ENCODE data around the gene ELK4. TPM values are rescaled to one million over a fixed set of nuclear protein-coding genes. Genes with fewer than 3 reads are reported as not detected.
"Not testable (repeated sequence)": the region's sequence is repeated elsewhere in the genome, so short reads cannot be mapped to it uniquely, and the experiment has no call there.

Gene ELK4
- total and polyA plus RNA-seq, 7 donors: 2.4 to 21.0 (median 18.6) TPM

DNA sequence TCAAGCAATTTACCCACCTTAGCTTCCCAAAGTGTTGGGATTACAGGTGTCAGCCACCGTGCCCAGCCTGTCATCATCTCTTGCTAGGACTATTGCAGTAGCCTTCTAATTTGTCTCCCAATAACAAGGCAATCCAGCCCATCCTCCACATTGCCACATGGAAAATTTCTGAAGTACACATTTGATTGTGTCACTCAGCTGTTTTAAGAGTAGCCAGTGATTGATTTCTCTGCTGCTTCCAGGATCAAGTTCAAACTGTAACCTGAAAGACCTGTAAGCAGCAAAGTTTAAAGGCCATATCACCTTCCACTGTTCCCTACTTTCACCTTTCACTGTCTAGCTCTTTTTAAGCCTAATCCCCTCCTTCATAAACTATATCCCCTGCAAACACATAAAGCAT lies 7.8 kb upstream of the ELK4 start:
- no peaks in the 10 kb centered on the region for H3K4me1 ChIP-seq
- no peak overlapping the region for H3K4me3 ChIP-seq
- 96 to 98% methylated on average over 1 of the region's 1 CpG for WGBS, 2 donors
- H3K27me3 ChIP-seq: no peaks in the 10 kb centered on the region
- no peak for TF ChIP-seq EP300 (IDR thresholded peaks at IDR 0.05)
- TF ChIP-seq POLR2A (IDR thresholded peaks at IDR 0.05): no peak
- TF ChIP-seq, protein P1, sequence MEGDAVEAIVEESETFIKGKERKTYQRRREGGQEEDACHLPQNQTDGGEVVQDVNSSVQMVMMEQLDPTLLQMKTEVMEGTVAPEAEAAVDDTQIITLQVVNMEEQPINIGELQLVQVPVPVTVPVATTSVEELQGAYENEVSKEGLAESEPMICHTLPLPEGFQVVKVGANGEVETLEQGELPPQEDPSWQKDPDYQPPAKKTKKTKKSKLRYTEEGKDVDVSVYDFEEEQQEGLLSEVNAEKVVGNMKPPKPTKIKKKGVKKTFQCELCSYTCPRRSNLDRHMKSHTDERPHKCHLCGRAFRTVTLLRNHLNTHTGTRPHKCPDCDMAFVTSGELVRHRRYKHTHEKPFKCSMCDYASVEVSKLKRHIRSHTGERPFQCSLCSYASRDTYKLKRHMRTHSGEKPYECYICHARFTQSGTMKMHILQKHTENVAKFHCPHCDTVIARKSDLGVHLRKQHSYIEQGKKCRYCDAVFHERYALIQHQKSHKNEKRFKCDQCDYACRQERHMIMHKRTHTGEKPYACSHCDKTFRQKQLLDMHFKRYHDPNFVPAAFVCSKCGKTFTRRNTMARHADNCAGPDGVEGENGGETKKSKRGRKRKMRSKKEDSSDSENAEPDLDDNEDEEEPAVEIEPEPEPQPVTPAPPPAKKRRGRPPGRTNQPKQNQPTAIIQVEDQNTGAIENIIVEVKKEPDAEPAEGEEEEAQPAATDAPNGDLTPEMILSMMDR (IDR thresholded peaks at IDR 0.05): no peak
- intact Hi-C loops (cut with DNase I): loop anchor here (10.0 kb wide), 1 partner anchor 115 kb away; no protein-coding TSS in a partner anchor
- H3K36me3 ChIP-seq: no peaks in the 10 kb centered on the region
- DNase-seq: no peak
- H3K27ac ChIP-seq: no peak overlapping the region
- H3K9me3 ChIP-seq: no peaks in the 10 kb centered on the region

DNA sequence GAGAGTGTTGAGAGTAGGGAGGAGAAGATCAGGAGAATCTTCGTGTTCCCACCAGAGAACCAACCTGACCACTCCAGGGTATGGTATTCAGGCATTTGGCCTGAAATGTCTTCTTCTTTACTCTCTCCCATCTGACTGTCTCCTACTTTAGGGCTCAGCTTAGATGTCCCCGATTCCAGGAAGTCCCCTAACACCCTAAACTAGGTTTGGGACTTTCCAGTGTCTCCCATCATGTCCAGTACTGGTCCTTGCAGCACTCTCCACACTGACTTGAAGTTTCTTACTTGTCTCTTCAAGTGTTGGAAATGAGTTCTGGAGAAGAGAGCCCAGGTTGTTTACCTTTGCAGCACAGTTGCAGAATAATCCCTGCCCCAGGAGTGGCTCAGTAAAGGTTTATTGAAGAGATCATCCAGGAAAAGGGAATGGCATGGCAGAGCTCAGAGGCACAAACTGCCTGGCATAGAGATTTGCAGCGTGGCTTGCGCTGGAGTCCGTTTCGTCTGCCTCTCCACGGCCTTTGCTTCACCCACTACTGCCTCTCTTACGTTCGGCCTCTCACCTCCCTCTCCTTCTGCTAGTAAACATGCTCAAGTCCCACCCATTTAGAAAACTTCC lies 6.2 kb upstream of the ELK4 start:
- Histone ChIP-seq H3K36me3 (no peaks in the 10 kb centered on the region), H3K4me3 (no peak overlapping the region), H3K27me3 (no peaks in the 10 kb centered on the region), H3K4me1 (peaks cover 0 to 4% (median 0%) of the 10 kb centered on the region in 4 donors), H3K9me3 (no peaks in the 10 kb centered on the region), H3K27ac (no peak overlapping the region)
- intact Hi-C loops (cut with DNase I): loop anchor here (10.0 kb wide), 1 partner anchor 113 kb away; no protein-coding TSS in a partner anchor
- no peak for TF ChIP-seq POLR2AphosphoS5 (IDR thresholded peaks at IDR 0.05)
- TF ChIP-seq, protein P1 (IDR thresholded peaks at IDR 0.05): no peak
- no peak for TF ChIP-seq EP300 (IDR thresholded peaks at IDR 0.05)
- no peak for TF ChIP-seq POLR2A (IDR thresholded peaks at IDR 0.05)
- WGBS, 2 donors: 82 to 88% methylated on average over 9 of the region's 9 CpGs
- no peak for DNase-seq

DNA sequence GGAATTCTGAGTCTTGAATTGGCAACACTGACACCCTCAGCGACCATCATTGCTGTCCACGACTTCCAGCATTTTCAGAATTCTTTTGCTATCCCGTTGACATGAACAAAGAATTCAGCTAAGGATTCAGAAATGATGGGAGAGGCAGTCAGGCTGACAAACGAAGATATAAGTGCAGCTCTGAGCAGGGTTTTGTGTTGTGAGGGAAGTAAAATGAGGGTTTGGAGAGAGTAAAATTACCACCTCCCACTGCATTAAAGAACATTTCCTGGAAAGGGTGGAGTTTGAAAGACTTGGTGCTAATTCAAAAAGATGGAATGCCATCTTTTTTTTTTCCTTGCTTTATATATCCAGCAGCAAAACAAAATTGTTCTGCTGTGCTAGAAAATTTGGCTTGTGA lies 4.9 kb upstream of the ELK4 start:
- no peak for DNase-seq
- no peak for TF ChIP-seq EP300 (IDR thresholded peaks at IDR 0.05)
- TF ChIP-seq, protein P1 (IDR thresholded peaks at IDR 0.05): no peak
- TF ChIP-seq POLR2AphosphoS5 (IDR thresholded peaks at IDR 0.05): no peak
- no peak for TF ChIP-seq POLR2A (IDR thresholded peaks at IDR 0.05)
- intact Hi-C loops (cut with DNase I): loop anchor here (10.0 kb wide), 1 partner anchor 112 kb away; no protein-coding TSS in a partner anchor
- Histone ChIP-seq H3K4me3 (no peak overlapping the region), H3K4me1 (peaks cover 0 to 9% (median 8%) of the 10 kb centered on the region in 4 donors), H3K36me3 (no peaks in the 10 kb centered on the region), H3K27me3 (no peaks in the 10 kb centered on the region), H3K9me3 (no peaks in the 10 kb centered on the region), H3K27ac (no peak overlapping the region)
- 30 to 48% methylated on average over 4 of the region's 4 CpGs for WGBS, 2 donors

DNA sequence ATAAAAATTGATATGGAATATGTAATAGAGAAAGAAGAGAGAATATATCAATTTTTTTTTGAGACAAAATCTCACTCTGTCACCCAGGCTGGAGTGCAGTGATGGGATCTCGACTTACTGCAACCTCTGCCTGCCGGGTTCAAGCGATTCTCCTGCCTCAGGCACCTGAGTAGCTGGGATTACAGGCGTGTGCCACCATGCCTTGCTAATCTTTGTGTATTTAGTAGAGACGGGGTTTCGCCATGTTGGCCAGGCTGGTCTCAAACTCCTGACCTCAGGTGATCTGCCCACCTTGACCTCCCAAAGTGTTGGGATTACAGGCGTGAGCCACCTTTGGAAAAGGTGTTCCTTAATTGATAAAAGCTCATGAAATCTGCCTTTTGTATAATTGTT lies 4.3 kb upstream of the ELK4 start:
- not testable (repeated sequence) for H3K27ac ChIP-seq, H3K27me3 ChIP-seq, H3K4me1 ChIP-seq, DNase-seq, H3K36me3 ChIP-seq, H3K4me3 ChIP-seq, H3K9me3 ChIP-seq
- WGBS, 2 donors: 81 to 88% methylated on average over 7 of the region's 7 CpGs
- intact Hi-C loops (cut with DNase I): loop anchor here (10.0 kb wide), 1 partner anchor 111 kb away; no protein-coding TSS in a partner anchor

DNA sequence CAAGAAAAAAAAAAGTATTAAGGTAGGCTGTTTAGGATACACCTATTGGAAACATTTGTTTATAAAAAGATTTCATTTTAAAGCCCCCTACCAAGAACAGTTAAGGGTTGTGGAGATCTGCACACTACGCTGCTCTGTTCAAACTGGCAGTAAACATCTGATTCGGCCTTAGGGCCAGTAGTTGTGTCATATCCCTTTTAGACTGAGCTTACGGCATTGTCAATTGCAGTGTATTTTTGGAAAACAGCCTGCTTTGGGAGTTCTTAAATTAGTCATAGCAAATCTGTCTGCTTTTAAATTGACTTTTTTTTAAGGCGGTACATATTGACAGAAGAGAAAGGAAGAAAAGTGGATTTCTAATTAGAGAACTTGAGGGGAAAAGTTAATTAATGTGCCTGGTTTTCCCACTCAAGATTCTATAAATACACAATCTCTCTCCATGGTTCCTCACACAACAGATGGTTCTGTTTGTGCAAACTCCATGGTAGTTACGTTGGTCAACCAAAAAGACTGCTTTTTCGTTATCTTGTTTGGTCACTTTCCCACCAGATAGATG lies 1.7 kb upstream of the ELK4 start:
- H3K9me3 ChIP-seq: no peaks in the 10 kb centered on the region
- TF ChIP-seq POLR2AphosphoS5 (IDR thresholded peaks at IDR 0.05) (no peak), POLR2A (IDR thresholded peaks at IDR 0.05) (no peak), EP300 (IDR thresholded peaks at IDR 0.05) (no peak)
- TF ChIP-seq, protein P1 (IDR thresholded peaks at IDR 0.05): no peak
- no peaks in the 10 kb centered on the region for H3K36me3 ChIP-seq
- H3K4me1 ChIP-seq: peaks cover 0 to 29% (median 26%) of the 10 kb centered on the region in 4 donors
- intact Hi-C loops (cut with DNase I): loop anchor here (5.0 to 10.0 kb wide), 2 partner anchors 109 to 114 kb away; no protein-coding TSS in a partner anchor
- H3K4me3 ChIP-seq: no peak overlapping the region
- no peaks in the 10 kb centered on the region for H3K27me3 ChIP-seq
- no peak for DNase-seq
- H3K27ac ChIP-seq: peak overlapping the region in 2 of 4 donors; percentile 95 to 99
- WGBS, 2 donors: 84 to 93% methylated on average over 6 of the region's 6 CpGs

Data from sigmoid colon (tissue), 7 donors.